Measurements from ENCODE around the gene CCNDBP1. TPM values are rescaled to one million over a fixed set of nuclear protein-coding genes. Genes with fewer than 3 reads are reported as not detected.
"Not testable (repeated sequence)": the region's sequence is repeated elsewhere in the genome, so short reads cannot be mapped to it uniquely, and the experiment has no call there.

CCNDBP1 gene
- total RNA-seq, 1 experiment from 2014 or later, result 39.8 TPM

DNA sequence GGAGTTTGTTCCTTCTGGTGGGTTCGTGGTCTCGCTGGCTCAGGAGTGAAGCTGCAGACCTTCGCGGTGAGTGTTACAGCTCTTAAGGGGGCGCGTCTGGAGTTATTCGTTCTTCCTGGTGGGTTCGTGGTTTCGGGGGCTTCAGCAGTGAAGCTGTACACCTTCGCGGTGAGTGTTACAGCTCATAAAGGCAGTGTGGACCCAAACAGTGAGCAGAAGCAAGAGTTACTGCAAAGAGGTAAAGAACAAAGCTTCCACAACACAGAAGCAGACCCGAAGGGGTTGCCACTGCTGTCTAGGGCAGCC lies 40.7 kb downstream of the CCNDBP1 start:
- H3K9ac ChIP-seq (ENCODE audit: low read length); H3K36me3 ChIP-seq (ENCODE audit: control insufficient read depth in 1 of 2, insufficient read depth in 2 of 2, low read length in 2 of 2); DNase-seq (ENCODE audit: low read depth, low spot score); H3K79me2 ChIP-seq (ENCODE audit: insufficient read depth, low read length); BruUV-seq (replicated peaks); H3K9me3 ChIP-seq (ENCODE audit: control insufficient read depth in 1 of 2, insufficient read depth in 1 of 2, low read depth in 1 of 2, low read length in 2 of 2); H4K20me1 ChIP-seq (ENCODE audit: insufficient read depth); POLR2A ChIA-PET; H3K27me3 ChIP-seq (ENCODE audit: insufficient read depth, low read length); H3K4me3 ChIP-seq (replicated peaks in 1 of 2; ENCODE audit: low read depth in 1 of 2, low read length in 2 of 2); H3K4me2 ChIP-seq (ENCODE audit: low read length); H3K9me2 ChIP-seq (ENCODE audit: insufficient read depth); ATAC-seq; H3K4me1 ChIP-seq (ENCODE audit: control insufficient read depth in 1 of 2, insufficient read depth in 2 of 2, low read length in 2 of 2); H3K27ac ChIP-seq (ENCODE audit: low read depth, low read length): not testable (repeated sequence)
- intact Hi-C loops (cut with micrococcal nuclease), result loop anchor here (1.0 to 5.0 kb wide), 2 partner anchors 41 to 58 kb away; partner anchors contain the start of gene TGM5
- peak overlapping the region; percentile 62 for H2AFZ ChIP-seq (ENCODE audit: low read depth, low read length, poor library complexity, severe bottlenecking)
- RAD21 ChIA-PET (ENCODE audit: low non-redundant PET in 1 of 2, low total read pairs in 2 of 2, uncharacterized antibody in 2 of 2, unreplicated experiment in 2 of 2), result interaction anchor here (1.0 to 1.9 kb wide), 4 partner anchors 42 to 60 kb away, joined by 3 to 13 read pairs (median 10); no protein-coding TSS in a partner anchor
- CTCF ChIA-PET, result interaction anchor here (0.9 to 3.2 kb wide), 21 partner anchors 9 to 488 kb away, joined by 3 to 81 read pairs (median 4); no protein-coding TSS in a partner anchor

DNA sequence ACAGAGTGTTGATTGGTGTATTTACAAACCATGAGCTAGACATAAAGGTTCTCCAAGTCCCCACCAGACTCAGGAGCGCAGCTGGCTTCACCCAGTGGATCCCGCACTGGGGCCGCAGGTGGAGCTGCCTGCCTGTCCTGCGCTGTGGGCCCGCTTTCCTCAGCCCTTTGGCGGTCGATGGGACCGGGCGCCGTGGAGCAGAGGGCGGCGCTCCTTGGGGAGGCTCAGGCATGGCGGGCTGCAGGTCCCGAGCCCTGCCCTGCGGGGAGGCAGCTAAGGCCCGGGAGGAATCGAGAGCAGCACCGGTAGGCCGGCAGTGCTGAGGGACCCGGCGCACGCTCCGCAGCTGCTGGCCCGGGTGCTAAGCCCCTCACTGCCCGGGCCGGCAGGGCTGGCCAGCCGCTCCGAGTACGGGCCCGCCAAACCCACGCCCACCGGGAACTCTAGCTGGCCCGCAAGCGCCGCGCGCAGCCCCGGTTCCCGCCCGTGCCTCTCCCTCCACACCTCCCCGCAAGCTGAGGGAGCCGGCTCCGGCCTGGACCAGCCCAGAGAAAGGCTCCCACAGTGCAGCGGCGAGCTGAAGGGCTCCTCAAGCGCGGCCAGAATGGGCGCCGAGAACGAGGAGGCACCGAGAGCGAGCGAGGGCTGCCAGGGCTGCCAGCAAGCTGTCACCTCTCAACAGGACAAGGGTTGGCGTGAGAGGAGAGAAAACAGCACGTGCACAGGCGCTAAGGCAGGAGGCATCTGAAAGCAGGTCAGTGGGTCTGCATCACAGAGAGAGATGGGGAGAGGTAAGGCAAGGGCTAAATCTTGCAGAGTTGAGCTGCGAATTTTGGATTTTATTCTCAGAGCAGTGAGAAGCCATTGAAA lies 41.5 kb downstream of the CCNDBP1 start:
- no peak overlapping the region for H3K9ac ChIP-seq (ENCODE audit: low read length)
- ChIA-PET RAD21 (ENCODE audit: low non-redundant PET in 1 of 2, low total read pairs in 2 of 2, uncharacterized antibody in 2 of 2, unreplicated experiment in 2 of 2) (interaction anchor here in 1 of 2 experiments (1.6 kb wide), 1 partner anchor 59 kb away, joined by 11 read pairs; no protein-coding TSS in a partner anchor), CTCF (interaction anchor here (0.7 to 3.2 kb wide), 9 partner anchors 8 to 95 kb away, joined by 3 to 81 read pairs (median 8); no protein-coding TSS in a partner anchor), POLR2A (no interaction called here)
- DNase-seq (ENCODE audit: low read depth, low spot score), result no peak
- no peak overlapping the region for H3K4me2 ChIP-seq (ENCODE audit: low read length)
- H3K27ac ChIP-seq (ENCODE audit: low read depth, low read length), result no peak overlapping the region
- no peaks in the 10 kb centered on the region for H3K27me3 ChIP-seq (ENCODE audit: insufficient read depth, low read length)
- H3K9me3 ChIP-seq (ENCODE audit: control insufficient read depth in 1 of 2, insufficient read depth in 1 of 2, low read depth in 1 of 2, low read length in 2 of 2), result no peaks in the 10 kb centered on the region
- no peak overlapping the region for H2AFZ ChIP-seq (ENCODE audit: low read depth, low read length, poor library complexity, severe bottlenecking)
- BruUV-seq (replicated peaks), result no TSS peak
- no peaks in the 10 kb centered on the region for H4K20me1 ChIP-seq (ENCODE audit: insufficient read depth)
- intact Hi-C loops (cut with micrococcal nuclease), result loop anchor here (5.0 kb wide), 1 partner anchor 41 kb away; the partner anchor contains the start of gene TGM5
- no peaks in the 10 kb centered on the region for H3K36me3 ChIP-seq (ENCODE audit: control insufficient read depth in 1 of 2, insufficient read depth in 2 of 2, low read length in 2 of 2)
- H3K4me1 ChIP-seq (ENCODE audit: control insufficient read depth in 1 of 2, insufficient read depth in 2 of 2, low read length in 2 of 2), result no peaks in the 10 kb centered on the region
- ATAC-seq, result no peak
- H3K4me3 ChIP-seq (replicated peaks in 1 of 2; ENCODE audit: low read depth in 1 of 2, low read length in 2 of 2), result no peak overlapping the region
- TF ChIP-seq SIN3A (IDR thresholded peaks at IDR 0.05; ENCODE audit: low read depth), result no peak
- TF ChIP-seq CBX3 (IDR thresholded peaks at IDR 0.05; ENCODE audit: low read depth), result no peak
- TF ChIP-seq TCF7L2 (IDR thresholded peaks at IDR 0.05; ENCODE audit: borderline replicate concordance, extremely low read depth, insufficient read depth, insufficient read length), result no peak
- no peak for TF ChIP-seq POLR2AphosphoS5 (IDR thresholded peaks at IDR 0.05; ENCODE audit: low read depth, low read length)
- TF ChIP-seq, protein P1, sequence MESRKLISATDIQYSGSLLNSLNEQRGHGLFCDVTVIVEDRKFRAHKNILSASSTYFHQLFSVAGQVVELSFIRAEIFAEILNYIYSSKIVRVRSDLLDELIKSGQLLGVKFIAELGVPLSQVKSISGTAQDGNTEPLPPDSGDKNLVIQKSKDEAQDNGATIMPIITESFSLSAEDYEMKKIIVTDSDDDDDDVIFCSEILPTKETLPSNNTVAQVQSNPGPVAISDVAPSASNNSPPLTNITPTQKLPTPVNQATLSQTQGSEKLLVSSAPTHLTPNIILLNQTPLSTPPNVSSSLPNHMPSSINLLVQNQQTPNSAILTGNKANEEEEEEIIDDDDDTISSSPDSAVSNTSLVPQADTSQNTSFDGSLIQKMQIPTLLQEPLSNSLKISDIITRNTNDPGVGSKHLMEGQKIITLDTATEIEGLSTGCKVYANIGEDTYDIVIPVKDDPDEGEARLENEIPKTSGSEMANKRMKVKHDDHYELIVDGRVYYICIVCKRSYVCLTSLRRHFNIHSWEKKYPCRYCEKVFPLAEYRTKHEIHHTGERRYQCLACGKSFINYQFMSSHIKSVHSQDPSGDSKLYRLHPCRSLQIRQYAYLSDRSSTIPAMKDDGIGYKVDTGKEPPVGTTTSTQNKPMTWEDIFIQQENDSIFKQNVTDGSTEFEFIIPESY (IDR thresholded peaks at IDR 0.05; ENCODE audit: extremely low read depth, insufficient replicate concordance, low read length), result no peak
- TF ChIP-seq, protein P2, sequence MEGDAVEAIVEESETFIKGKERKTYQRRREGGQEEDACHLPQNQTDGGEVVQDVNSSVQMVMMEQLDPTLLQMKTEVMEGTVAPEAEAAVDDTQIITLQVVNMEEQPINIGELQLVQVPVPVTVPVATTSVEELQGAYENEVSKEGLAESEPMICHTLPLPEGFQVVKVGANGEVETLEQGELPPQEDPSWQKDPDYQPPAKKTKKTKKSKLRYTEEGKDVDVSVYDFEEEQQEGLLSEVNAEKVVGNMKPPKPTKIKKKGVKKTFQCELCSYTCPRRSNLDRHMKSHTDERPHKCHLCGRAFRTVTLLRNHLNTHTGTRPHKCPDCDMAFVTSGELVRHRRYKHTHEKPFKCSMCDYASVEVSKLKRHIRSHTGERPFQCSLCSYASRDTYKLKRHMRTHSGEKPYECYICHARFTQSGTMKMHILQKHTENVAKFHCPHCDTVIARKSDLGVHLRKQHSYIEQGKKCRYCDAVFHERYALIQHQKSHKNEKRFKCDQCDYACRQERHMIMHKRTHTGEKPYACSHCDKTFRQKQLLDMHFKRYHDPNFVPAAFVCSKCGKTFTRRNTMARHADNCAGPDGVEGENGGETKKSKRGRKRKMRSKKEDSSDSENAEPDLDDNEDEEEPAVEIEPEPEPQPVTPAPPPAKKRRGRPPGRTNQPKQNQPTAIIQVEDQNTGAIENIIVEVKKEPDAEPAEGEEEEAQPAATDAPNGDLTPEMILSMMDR (IDR thresholded peaks at IDR 0.05 in 2 of 3, conservative IDR thresholded peaks at IDR 0.05 in 1 of 3; ENCODE audit: borderline replicate concordance in 1 of 3, insufficient read depth in 1 of 3, low read depth in 2 of 3, low read length in 2 of 3), result no peak
- no peak for TF ChIP-seq RAD21 (IDR thresholded peaks at IDR 0.05; ENCODE audit: low read depth)
- H3K9me2 ChIP-seq (ENCODE audit: insufficient read depth), result no peaks in the 10 kb centered on the region
- H3K79me2 ChIP-seq (ENCODE audit: insufficient read depth, low read length), result no peaks in the 10 kb centered on the region
